ENCODE results near the gene NFX1.

Gene NFX1

GRCh38 chr9:33267151-33267767, 23.1 kb upstream of the NFX1 start:
- no peak for DNase-seq

GRCh38 chr9:33270146-33270545, 20.2 kb upstream of the NFX1 start:
- no peak for DNase-seq

GRCh38 chr9:33272061-33272460, 18.3 kb upstream of the NFX1 start:
- no peak for DNase-seq

GRCh38 chr9:33273266-33273971, 16.9 kb upstream of the NFX1 start:
- no peak for DNase-seq

- no peak for DNase-seq
Observed at GRCh38 chr9:33273972-33274328, 16.4 kb upstream of the NFX1 start.

- DNase-seq: no peak
Observed at GRCh38 chr9:33277484-33277883, 12.8 kb upstream of the NFX1 start.

- no peak for DNase-seq
Observed at GRCh38 chr9:33285502-33285901, 4.8 kb upstream of the NFX1 start.

- DNase-seq: peak in 1 of 2 donors; percentile 74
Observed at GRCh38 chr9:33287087-33287490, 3.2 kb upstream of the NFX1 start.

- no peak for DNase-seq
Observed at GRCh38 chr9:33288235-33288634, 2.1 kb upstream of the NFX1 start.

- DNase-seq: no peak
Observed at GRCh38 chr9:33288828-33289483, 1.4 kb upstream of the NFX1 start.

GRCh38 chr9:33289496-33289895, 820 bp upstream of the NFX1 start:
- no peak for DNase-seq

GRCh38 chr9:33289936-33290246, 425 bp upstream of the NFX1 start:
- DNase-seq: no peak

- DNase-seq: no peak
Observed at GRCh38 chr9:33291031-33291397, 698 bp downstream of the NFX1 start.

- no peak for DNase-seq
Observed at GRCh38 chr9:33291901-33292300, 1.6 kb downstream of the NFX1 start.

GRCh38 chr9:33293782-33294181, 3.5 kb downstream of the NFX1 start:
- no peak for DNase-seq

GRCh38 chr9:33294670-33295432, 4.5 kb downstream of the NFX1 start:
- no peak for DNase-seq

GRCh38 chr9:33295571-33295970, 5.3 kb downstream of the NFX1 start:
- DNase-seq: no peak

GRCh38 chr9:33297432-33297831, 7.1 kb downstream of the NFX1 start:
- peak in 1 of 2 donors; percentile 93 for DNase-seq

- no peak for DNase-seq
Observed at GRCh38 chr9:33300546-33300945, 10.2 kb downstream of the NFX1 start.

- no peak for DNase-seq
Observed at GRCh38 chr9:33304362-33304761, 14.0 kb downstream of the NFX1 start.

- no peak for DNase-seq
Observed at GRCh38 chr9:33306037-33306436, 15.7 kb downstream of the NFX1 start.

GRCh38 chr9:33307067-33307466, 16.8 kb downstream of the NFX1 start:
- no peak for DNase-seq

- DNase-seq: no peak
Observed at GRCh38 chr9:33309903-33310302, 19.6 kb downstream of the NFX1 start.

- DNase-seq: no peak
Observed at GRCh38 chr9:33310748-33311147, 20.4 kb downstream of the NFX1 start.
